CD4-positive, alpha-beta T cell treated with Interleukin-10 for 1 hour (primary cell): ENCODE data around the gene BIRC2.

ENCODE experiments used
- DNase-seq: peaks from one replicate; pipeline ENCODE4 v3.0.0-alpha.2; 2020

BIRC2 gene

GRCh38 chr11:102346748-102347461, at the start of gene BIRC2:
Gene BIRC2, plus strand, starts transcription at chr11:102347214. Its CDS starts 2,641 bp downstream, at chr11:102349855.
- DNase-seq = peak; percentile 95

DNA sequence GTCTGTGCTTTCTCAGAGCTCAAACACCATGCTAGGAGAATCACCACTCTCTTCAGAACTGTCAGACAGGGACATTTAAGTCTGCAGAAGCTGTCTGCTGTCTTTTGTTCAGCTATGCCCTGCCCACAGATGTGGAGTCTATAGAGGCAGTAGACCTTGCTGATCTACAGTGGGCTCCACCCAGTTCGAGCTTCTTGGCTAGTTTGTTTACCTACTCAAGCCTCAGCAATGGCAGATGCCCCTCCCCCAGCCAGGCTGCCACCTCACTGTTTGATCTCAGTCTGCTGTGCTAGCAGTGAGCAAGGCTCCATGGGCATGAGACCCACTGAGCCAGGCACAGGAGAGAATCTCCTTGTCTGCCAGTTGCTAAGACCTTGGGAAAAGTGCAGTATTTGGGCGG, 46.2 kb upstream of the BIRC2 start:
- DNase-seq = peak; percentile 66

- DNase-seq = no peak
Observed at GRCh38 chr11:102302241-102302640, 44.8 kb upstream of the BIRC2 start.

- DNase-seq = no peak
Observed at GRCh38 chr11:102304686-102305085, 42.3 kb upstream of the BIRC2 start.

DNA sequence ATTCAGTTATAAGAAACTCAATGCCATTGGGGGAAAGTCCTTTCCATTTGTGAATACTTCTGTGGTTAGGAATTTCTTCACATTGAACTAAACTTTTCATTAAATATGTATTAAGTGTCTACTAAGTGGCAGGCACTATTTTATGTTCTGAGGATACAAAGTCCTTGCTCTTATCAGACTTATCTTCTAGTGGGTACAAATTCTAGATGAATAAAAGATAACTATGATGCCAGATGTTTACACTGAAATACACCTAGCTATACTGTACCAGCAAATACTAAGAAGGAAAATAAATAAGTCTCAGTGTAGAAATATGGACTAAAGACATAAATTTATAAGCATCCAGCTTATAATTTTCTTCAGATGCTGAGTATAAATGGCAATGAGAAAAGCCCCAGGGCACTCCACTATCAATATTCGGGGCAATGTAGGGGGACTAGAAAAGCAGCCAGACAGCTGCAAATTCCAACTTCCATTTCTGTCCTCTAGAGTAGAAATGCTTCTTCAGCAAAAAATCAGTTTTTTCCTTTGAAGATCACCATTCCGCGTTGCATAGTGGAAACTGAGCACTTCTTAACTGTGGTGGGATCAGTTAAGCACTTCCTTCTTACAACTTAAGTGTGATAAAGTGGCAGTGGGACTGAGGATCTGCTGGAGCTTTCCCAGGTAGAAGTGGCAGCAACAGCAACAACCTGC, 41.5 kb upstream of the BIRC2 start:
- no peak for DNase-seq

GRCh38 chr11:102306048-102306597, 40.9 kb upstream of the BIRC2 start:
- DNase-seq = peak; percentile 52

GRCh38 chr11:102306817-102307726, 39.9 kb upstream of the BIRC2 start:
- peak; percentile 81 for DNase-seq

DNA sequence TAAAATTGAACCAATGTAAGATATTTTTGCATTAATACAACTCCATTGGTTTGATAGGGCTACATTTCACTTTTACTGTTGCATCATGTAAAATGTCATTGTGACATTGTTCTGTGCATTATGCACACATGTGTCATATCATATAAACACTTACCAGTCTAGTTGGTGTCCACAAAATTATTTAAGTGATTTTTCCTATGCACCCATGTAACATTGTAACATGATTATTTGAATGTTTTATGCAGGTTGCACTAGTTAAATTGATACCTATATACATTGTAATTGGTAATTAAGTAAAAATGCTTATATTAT, 39.3 kb upstream of the BIRC2 start:
- no peak for DNase-seq

DNA sequence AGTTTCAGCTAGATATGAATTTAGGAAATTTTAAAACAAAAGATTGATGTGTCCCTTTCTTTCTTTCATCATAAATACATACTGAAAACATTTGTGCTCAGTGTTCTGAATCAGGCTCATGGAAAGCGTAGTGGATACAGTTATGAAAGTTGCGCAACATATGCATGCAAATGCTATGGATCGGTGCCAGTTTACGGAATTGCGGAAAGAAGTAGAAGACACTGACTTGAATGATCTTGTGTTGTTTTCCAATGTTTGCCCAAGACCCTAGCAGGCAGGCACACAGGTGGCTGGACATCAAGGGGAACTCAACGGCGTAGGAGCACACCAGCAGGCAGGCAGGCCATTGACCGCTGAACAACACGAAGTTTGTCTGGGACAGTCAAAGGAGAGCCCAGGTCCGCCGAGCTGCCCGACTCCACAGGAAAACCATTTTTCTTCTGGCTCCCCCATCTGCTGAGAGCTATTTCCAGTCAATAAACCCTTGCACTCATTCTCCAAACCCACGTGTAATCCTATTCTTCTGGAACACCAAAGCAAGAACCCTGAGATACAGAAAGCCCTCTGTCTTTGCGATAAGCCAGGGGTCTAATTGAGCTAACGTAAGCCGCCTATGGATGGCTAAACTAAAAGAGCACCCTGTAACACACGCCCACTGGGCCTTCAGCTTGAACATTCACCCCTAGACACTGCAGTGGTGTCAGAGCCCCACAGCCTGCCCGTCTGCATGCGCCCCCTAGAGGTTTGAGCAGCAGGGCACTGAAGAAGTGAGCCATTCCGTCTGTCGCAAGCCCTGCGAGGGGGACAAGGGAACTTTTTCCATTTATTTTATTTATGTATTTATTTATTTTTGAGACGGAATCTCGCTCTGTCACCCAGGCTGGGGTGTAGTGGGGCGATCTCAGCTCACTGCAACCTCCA, 37.1 kb upstream of the BIRC2 start:
- no peak for DNase-seq

DNA sequence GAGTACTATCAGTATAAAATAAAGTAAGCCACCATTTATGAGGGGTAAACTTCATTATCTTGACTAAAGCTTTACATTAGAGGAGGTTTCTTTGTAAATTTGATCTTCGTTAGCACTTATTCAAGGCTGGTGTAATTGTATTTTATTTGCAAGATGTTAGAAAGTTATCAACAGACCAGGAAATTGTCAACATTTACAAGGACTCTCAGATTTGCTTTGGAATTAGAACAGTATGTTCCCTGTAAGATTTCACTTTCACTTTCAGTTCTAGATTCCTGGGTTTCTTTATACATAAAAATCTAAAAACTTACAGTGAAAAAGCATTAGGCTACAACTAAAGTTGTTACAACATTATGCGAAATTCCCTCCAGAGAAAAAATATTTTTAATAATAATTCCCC, 34.3 kb upstream of the BIRC2 start:
- DNase-seq = no peak

- peak; percentile 57 for DNase-seq
Observed at GRCh38 chr11:102313238-102313940, 33.6 kb upstream of the BIRC2 start.

DNA sequence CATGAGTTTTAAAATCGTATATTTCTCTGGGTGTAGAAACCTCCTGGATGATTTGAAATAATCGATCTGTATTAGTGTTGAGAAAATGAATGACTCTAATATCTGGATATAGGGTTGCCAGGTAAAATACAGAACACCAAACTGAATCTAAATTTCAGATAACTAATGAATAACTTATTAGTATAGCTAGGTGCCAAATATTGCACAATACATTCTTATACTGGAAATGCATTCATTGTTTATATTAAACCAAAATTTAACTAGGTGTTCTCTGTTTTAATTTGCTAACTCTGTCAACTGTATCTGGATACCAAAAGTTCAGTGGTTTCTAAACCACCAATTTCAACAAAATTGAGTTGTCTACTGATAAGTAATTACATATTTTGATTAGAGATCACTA, 32.2 kb upstream of the BIRC2 start:
- no peak for DNase-seq

- DNase-seq = peak; percentile 61
Observed at GRCh38 chr11:102316346-102316904, 30.6 kb upstream of the BIRC2 start.

DNA sequence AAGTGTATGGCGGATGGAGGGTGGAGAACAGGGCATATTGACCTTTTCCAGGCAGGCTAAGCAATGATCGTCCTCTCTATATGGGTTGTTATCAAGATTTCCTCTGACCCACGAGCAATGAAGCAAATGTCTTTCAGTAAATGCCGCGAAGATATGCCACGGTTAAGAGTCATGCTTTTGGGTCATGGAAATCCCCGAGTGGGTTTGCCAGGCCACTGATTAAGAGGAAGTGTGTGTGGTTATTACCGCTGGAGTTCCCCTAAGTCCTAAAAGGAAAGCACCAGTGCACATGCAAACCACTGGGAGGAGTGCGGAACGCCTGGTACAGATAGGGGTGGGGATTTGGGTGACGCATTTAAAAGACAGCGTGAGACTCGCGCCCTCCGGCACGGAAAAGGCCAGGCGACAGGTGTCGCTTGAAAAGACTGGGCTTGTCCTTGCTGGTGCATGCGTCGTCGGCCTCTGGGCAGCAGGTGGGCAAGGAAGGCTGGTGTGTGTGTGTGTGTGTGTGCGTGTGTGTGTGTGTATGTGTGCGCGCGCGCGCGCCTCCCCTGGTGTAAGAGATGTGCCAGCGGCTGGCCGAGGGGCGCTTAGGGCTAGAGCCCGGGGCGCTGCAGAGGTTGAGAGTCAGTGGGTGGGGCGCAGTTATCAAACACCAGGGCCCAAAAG, 29.8 kb upstream of the BIRC2 start, which contains the start of gene BIRC3:
BIRC3 (plus strand) TSS at position 386 of the 669 bp plus-strand sequence. CDS start 7,026 bp downstream, outside the sequence.
- DNase-seq = peak; percentile 98

DNA sequence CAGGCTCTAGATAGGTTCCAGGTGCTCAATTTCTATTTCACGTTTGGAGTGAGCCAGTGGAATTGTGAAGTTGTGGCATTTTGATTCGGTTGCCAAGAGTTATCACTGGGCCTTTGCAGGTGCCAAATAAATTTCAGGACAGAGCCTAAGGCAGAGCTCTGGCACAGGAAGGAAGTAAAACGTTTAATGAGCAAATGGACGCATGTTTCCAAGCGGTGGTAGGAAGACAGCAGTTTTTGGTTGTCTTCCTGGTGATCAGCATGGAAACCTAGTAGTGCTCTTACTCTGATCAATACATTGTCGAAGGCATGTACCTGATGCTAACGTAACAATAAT, 29.3 kb upstream of the BIRC2 start:
- DNase-seq = no peak

DNA sequence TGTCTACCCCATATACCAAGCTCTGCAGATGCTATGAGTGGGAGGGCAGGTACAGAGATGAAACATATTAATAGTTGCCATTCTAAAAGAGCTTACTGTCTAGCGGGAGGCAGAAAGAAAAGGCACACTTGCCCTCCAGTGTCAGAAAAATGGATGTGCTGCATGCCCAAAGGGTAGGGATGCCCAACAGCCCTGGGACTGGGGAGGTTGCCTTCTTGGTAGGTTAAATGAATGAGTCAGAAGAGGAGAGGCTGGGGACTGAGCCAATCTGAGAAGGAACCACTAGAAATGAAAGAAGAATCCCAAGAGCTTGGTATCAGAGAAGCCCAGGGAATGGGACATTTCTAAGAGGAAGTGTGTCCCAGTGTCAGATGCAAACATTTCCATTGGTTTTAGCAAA, 28.5 kb upstream of the BIRC2 start:
- peak; percentile 76 for DNase-seq

DNA sequence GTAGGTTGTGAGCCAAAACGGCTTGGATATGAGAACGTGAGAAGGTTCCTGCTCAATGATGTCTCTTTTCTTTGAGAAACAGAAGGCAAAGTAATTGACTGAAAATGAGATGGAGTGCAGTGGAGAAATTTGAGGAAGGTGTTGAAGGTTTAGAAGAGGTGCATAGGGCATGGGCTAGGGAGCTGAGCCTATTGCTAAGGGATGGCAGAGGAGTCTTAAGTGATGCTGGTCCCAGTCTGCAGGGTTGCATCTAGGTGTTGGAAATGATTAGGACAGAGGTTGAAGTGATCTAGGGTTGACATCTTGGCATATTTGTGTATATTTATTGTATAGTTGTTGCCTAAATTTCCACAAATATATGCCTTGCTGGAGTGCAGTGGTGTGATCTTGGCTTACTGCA, 27.5 kb upstream of the BIRC2 start:
- peak; percentile 28 for DNase-seq

- peak; percentile 41 for DNase-seq
Observed at GRCh38 chr11:102320188-102320587, 26.8 kb upstream of the BIRC2 start.

- peak; percentile 31 for DNase-seq
Observed at GRCh38 chr11:102320679-102321078, 26.3 kb upstream of the BIRC2 start.

DNA sequence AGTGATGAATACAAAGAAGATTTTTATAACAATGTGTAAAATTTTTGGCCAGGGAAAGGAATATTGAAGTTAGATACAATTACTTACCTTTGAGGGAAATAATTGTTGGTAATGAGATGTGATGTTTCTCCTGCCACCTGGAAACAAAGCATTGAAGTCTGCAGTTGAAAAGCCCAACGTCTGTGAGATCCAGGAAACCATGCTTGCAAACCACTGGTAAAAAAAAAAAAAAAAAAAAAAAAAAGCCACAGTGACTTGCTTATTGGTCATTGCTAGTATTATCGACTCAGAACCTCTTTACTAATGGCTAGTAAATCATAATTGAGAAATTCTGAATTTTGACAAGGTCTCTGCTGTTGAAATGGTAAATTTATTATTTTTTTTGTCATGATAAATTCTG, 24.5 kb upstream of the BIRC2 start:
- DNase-seq = peak; percentile 71
